ENCODE data around the gene SEMA3D.

GRCh38 chr7:84950836-84951235 is 236.0 kb downstream of the SEMA3D start:
- no peak for TF ChIP-seq CTCF (IDR thresholded peaks at IDR 0.05)
- TF ChIP-seq POLR2A (IDR thresholded peaks at IDR 0.05), result no peak
